Osteocyte (in vitro differentiated cells): Measurements from ENCODE around the gene DIAPH3. TPM values are rescaled to one million over a fixed set of nuclear protein-coding genes. Genes with fewer than 3 reads are reported as not detected.

ENCODE experiments used
- DNase-seq: peaks from one replicate; pipeline ENCODE4 v3.0.0; 2021; ENCODE audit warnings: mixed read lengths; ENCODE audit not compliant: unreplicated experiment; ENCODE audit errors: extremely low spot score
- H3K27ac Mint-ChIP-seq: one replicate; pipeline ENCODE4 v1.8.0; 2021; ENCODE audit warnings: mild to moderate bottlenecking, mixed read lengths; ENCODE audit not compliant: unreplicated experiment
- H3K27me3 Mint-ChIP-seq: one replicate; pipeline ENCODE4 v1.8.0; 2021; ENCODE audit warnings: mixed read lengths; ENCODE audit not compliant: unreplicated experiment
- H3K36me3 Mint-ChIP-seq: one replicate; pipeline ENCODE4 v1.8.0; 2021; ENCODE audit warnings: mixed read lengths; ENCODE audit not compliant: unreplicated experiment
- H3K4me1 Mint-ChIP-seq: one replicate; pipeline ENCODE4 v1.8.0; 2021; ENCODE audit warnings: mixed read lengths; ENCODE audit not compliant: unreplicated experiment
- H3K4me3 Mint-ChIP-seq: one replicate; pipeline ENCODE4 v1.8.0; 2021; ENCODE audit warnings: mild to moderate bottlenecking, moderate library complexity, mixed read lengths; ENCODE audit not compliant: unreplicated experiment
- H3K9me3 Mint-ChIP-seq: one replicate; pipeline ENCODE4 v1.8.0; 2021; ENCODE audit warnings: mixed read lengths; ENCODE audit not compliant: unreplicated experiment
- CTCF ChIP-seq: fragments of 200-600 bp; sonication (generic); IDR thresholded peaks from 2 replicates; pipeline ENCODE4 v1.5.0; 2021; ENCODE audit warnings: antibody characterized with exemption, mild to moderate bottlenecking, moderate library complexity
- total RNA-seq: library from RNA; stranded (reverse); gene quantifications from 2 replicates; pipeline ENCODE4 v1.2.1, GENCODE V29; 2021

The DIAPH3 gene
- total RNA-seq, 1 donor from 2014 or later: 12.2 TPM

GRCh38 chr13:59890054-59890453, 273.7 kb downstream of the DIAPH3 start:
- Mint-ChIP-seq H3K27me3 (no peaks in the 10 kb centered on the region), H3K27ac (no peak overlapping the region), H3K36me3 (no peaks in the 10 kb centered on the region), H3K4me3 (no peak overlapping the region), H3K9me3 (peaks cover 4% of the 10 kb centered on the region), H3K4me1 (no peaks in the 10 kb centered on the region)
- no peak for TF ChIP-seq CTCF
- no peak for DNase-seq

DNA sequence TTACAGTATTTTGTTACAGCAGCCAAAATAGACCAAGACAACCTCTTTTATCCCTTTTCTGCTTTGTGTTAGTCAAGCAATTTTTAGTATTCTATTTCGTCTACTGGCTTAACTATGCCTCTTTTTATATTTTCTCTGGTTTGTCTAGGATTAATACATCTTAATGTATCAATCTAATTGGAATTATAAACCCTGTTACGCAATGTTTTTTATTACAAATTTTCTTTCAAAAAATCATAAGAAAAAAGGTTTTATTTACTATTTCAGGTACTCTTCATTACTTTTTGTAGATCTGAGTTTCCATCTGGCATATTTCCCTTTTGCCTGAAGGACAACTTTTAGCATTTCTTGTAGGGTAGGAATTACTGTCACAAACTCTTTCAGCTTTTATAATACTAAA, 275.3 kb downstream of the DIAPH3 start:
- TF ChIP-seq CTCF: no peak
- DNase-seq: no peak
- H3K9me3 Mint-ChIP-seq: peaks cover 4% of the 10 kb centered on the region
- H3K4me1 Mint-ChIP-seq: no peaks in the 10 kb centered on the region
- no peak overlapping the region for H3K27ac Mint-ChIP-seq
- H3K4me3 Mint-ChIP-seq: no peak overlapping the region
- H3K27me3 Mint-ChIP-seq: no peaks in the 10 kb centered on the region
- no peaks in the 10 kb centered on the region for H3K36me3 Mint-ChIP-seq

DNA sequence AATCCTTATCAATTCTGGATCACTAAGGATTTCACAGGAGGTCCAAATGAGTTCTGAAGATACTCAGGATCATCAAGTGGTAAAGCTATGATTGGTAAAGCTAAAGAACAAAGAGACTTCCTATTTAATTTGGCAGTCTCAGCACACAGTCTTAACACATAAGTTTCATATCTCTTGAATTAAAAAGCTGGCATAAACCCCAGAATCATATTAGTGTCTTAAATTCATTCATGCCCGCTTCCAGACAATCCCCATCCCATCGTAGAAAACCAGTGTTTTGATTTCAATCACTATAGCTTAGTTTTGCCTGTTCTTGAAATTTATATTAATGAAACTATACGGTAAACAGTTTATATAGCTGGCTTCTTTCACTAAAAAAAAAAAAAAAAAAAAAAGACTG, 278.7 kb downstream of the DIAPH3 start:
- no peak overlapping the region for H3K4me3 Mint-ChIP-seq
- TF ChIP-seq CTCF: no peak
- no peak overlapping the region for H3K27ac Mint-ChIP-seq
- H3K9me3 Mint-ChIP-seq: peaks cover 4% of the 10 kb centered on the region
- H3K27me3 Mint-ChIP-seq: no peaks in the 10 kb centered on the region
- no peaks in the 10 kb centered on the region for H3K36me3 Mint-ChIP-seq
- no peak for DNase-seq
- no peaks in the 10 kb centered on the region for H3K4me1 Mint-ChIP-seq

GRCh38 chr13:59883885-59884284, 279.8 kb downstream of the DIAPH3 start:
- no peak overlapping the region for H3K27ac Mint-ChIP-seq

DNA sequence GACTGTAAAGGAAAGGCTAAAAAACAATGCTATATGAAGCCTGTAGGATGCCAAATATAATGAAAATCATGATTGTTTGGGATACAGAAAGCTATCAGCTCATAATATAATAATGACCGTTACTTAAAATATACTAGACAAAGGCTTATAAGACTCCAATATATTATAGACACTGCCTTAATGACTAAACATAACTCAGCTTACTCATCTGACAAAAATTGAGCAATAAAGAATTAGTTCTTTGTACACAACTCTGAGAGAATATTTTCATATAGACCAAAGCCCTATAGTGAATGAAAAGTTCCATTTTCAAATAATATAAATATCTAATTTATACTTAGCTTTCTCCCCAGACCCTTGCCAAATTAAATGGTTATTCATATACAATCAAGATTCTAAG, 283.3 kb downstream of the DIAPH3 start:
- no peaks in the 10 kb centered on the region for H3K9me3 Mint-ChIP-seq
- H3K27ac Mint-ChIP-seq: no peak overlapping the region
- TF ChIP-seq CTCF: no peak
- no peak overlapping the region for H3K4me3 Mint-ChIP-seq
- DNase-seq: no peak
- H3K27me3 Mint-ChIP-seq: no peaks in the 10 kb centered on the region
- H3K36me3 Mint-ChIP-seq: no peaks in the 10 kb centered on the region
- no peaks in the 10 kb centered on the region for H3K4me1 Mint-ChIP-seq

More at GRCh38 chr13:59883885-59884284, 279.8 kb downstream of the DIAPH3 start:
- Mint-ChIP-seq H3K4me3 (no peak overlapping the region), H3K9me3 (peaks cover 4% of the 10 kb centered on the region), H3K4me1 (no peaks in the 10 kb centered on the region), H3K36me3 (no peaks in the 10 kb centered on the region), H3K27me3 (no peaks in the 10 kb centered on the region)
- no peak for TF ChIP-seq CTCF
- DNase-seq: no peak
